A549 (cell line): ENCODE data around the gene TM7SF2. TPM values are rescaled to one million over a fixed set of nuclear protein-coding genes. Genes with fewer than 3 reads are reported as not detected.

Experiments
- ATAC-seq, 2 experiments: fragments of 200-7000 bp in 1 of 2; fragments of >200 bp in 1 of 2; cut with Nextera tagmentation in 1 of 2; cut with Tn5 transposase in 1 of 2; 3 replicates each; pipeline versions ENCODE4 v1.8.0 to v1.9.1; 2018 to 2020; ENCODE audit warnings: mild to moderate bottlenecking in 1 of 2, moderate library complexity in 1 of 2
- CTCF ChIA-PET: fragments of 300-600 bp; sonication (Branson Sonifier 250); formaldehyde crosslinking; extraction: SDS; loops from one replicate; lab custom pipeline; 2021; ENCODE audit warnings: antibody characterized with exemption, inconsistent platforms; lab: Yijun Ruan, JAX
- POLR2A ChIA-PET: fragments of 350-600 bp; formaldehyde crosslinking; extraction: SDS; loops from one replicate; lab custom pipeline; 2021; ENCODE audit warnings: antibody characterized with exemption, inconsistent platforms; lab: Yijun Ruan, JAX
- DNase-seq, 2 experiments: peaks; one replicate each; pipeline versions ENCODE4 v3.0.0 to v3.0.0-alpha.2; 2011 to 2016; ENCODE audit warnings: low read depth in 1 of 2, low spot score in 1 of 2
- FAIRE-seq: peaks from 2 replicates; lab custom pipeline; 2011; peaks lifted over from hg19 to GRCh38; lab: Jason Lieb, UNC
- H3K27ac ChIP-seq, 2 experiments: fragments of >200 bp; sonication (Bioruptor Twin); formaldehyde crosslinking; 3 replicates each; pipeline ENCODE4 v1.5.1; 2016 to 2017
- H3K4me1 ChIP-seq: fragments of >200 bp; sonication (Bioruptor Twin); formaldehyde crosslinking; 3 replicates; pipeline ENCODE4 v1.6.1; 2016
- H3K4me2 ChIP-seq: fragments of >200 bp; sonication (Bioruptor Twin); formaldehyde crosslinking; 3 replicates; pipeline ENCODE4 v1.6.1; 2016
- H3K4me3 ChIP-seq: fragments of >200 bp; sonication (Bioruptor Twin); formaldehyde crosslinking; 3 replicates; pipeline ENCODE4 v1.5.1; 2016
- H3K9me3 ChIP-seq: fragments of >200 bp; sonication (Bioruptor Twin); formaldehyde crosslinking; 3 replicates; pipeline ENCODE4 v1.6.1; 2016
- BHLHE40 ChIP-seq: IDR thresholded peaks from 2 replicates; pipeline ENCODE4 v1.6.1; 2012; ENCODE audit warnings: low read depth, low read length, inconsistent platforms
- CBX2 ChIP-seq: fragments of 200-600 bp; sonication (generic); IDR thresholded peaks from 2 replicates; pipeline ENCODE4 v1.6.1; 2016; ENCODE audit warnings: low read depth, mild to moderate bottlenecking, borderline replicate concordance
- CBX8 ChIP-seq: fragments of 200-600 bp; sonication (generic); IDR thresholded peaks from 2 replicates; pipeline ENCODE4 v1.6.1; 2016
- CHD2 ChIP-seq: fragments of 150-350 bp; IDR thresholded peaks from 2 replicates; pipeline ENCODE4 v1.6.1; 2014; ENCODE audit warnings: low read length; ENCODE audit not compliant: partially characterized antibody
- E2F6 ChIP-seq: IDR thresholded peaks from 2 replicates; pipeline ENCODE4 v1.6.1; 2012; ENCODE audit warnings: low read depth, borderline replicate concordance
- EHF ChIP-seq: fragments of 250-450 bp; sonication (Bioruptor Pico); IDR thresholded peaks from 2 replicates; pipeline ENCODE4 v1.5.0; 2020; ENCODE audit warnings: mild to moderate bottlenecking
- FOSB ChIP-seq: fragments of 250-450 bp; sonication (Bioruptor Pico); IDR thresholded peaks from 2 replicates; pipeline ENCODE4 v1.5.0; 2020; ENCODE audit warnings: mild to moderate bottlenecking, moderate library complexity
- FOXS1 ChIP-seq: fragments of 250-450 bp; sonication (Bioruptor Pico); IDR thresholded peaks from 2 replicates; pipeline ENCODE4 v1.5.0; 2020; ENCODE audit warnings: mild to moderate bottlenecking, moderate library complexity
- HES2 ChIP-seq: fragments of >200 bp; sonication (Bioruptor Twin); formaldehyde crosslinking; IDR thresholded peaks from 2 replicates; pipeline ENCODE4 v1.6.1; 2016
- HOXB13 ChIP-seq: fragments of 250-450 bp; sonication (Bioruptor Pico); IDR thresholded peaks from 2 replicates; pipeline ENCODE4 v1.5.0; 2020; ENCODE audit warnings: low read depth, mild to moderate bottlenecking, moderate library complexity
- HOXB5 ChIP-seq: fragments of 250-450 bp; sonication (Bioruptor Pico); IDR thresholded peaks from 2 replicates; pipeline ENCODE4 v1.5.0; 2020; ENCODE audit warnings: mild to moderate bottlenecking, moderate library complexity
- KDM1A ChIP-seq: fragments of 200-600 bp; sonication (generic); IDR thresholded peaks from 2 replicates; pipeline ENCODE4 v1.6.1; 2016; ENCODE audit warnings: low read depth, mild to moderate bottlenecking
- PBX3 ChIP-seq: IDR thresholded peaks from 2 replicates; pipeline ENCODE4 v1.6.1; 2012
- POLR2AphosphoS2 ChIP-seq: conservative IDR thresholded peaks from 2 replicates; pipeline ENCODE4 v1.6.1; 2012; ENCODE audit warnings: low read length, improper control_type of control experiment, inconsistent platforms
- RAD21 ChIP-seq, 2 experiments: fragments of >200 bp in 1 of 2; sonication (Bioruptor Twin) in 1 of 2; formaldehyde crosslinking in 1 of 2; IDR thresholded peaks in 1 of 2; conservative IDR thresholded peaks in 1 of 2; 2 replicates in 1 of 2; 3 replicates in 1 of 2; pipeline ENCODE4 v1.6.1; 2012 to 2018; ENCODE audit warnings: inconsistent platforms in 1 of 2
- RARB ChIP-seq: fragments of 250-450 bp; sonication (Bioruptor Pico); IDR thresholded peaks from 2 replicates; pipeline ENCODE4 v1.8.0; 2021; ENCODE audit warnings: mild to moderate bottlenecking, moderate library complexity
- RFX5 ChIP-seq: fragments of 450-650 bp; IDR thresholded peaks from 2 replicates; pipeline ENCODE4 v1.7.1; 2014; ENCODE audit warnings: antibody characterized with exemption, mild to moderate bottlenecking, moderate library complexity
- TP53 ChIP-seq: fragments of 250-450 bp; sonication (Bioruptor Pico); IDR thresholded peaks from 2 replicates; pipeline ENCODE4 v1.5.0; 2021; ENCODE audit warnings: mild to moderate bottlenecking, moderate library complexity
- ZC3H11A ChIP-seq: fragments of 450-650 bp; IDR thresholded peaks from 2 replicates; pipeline ENCODE4 v1.6.1; 2014; ENCODE audit warnings: antibody characterized with exemption, mild to moderate bottlenecking
- ZNF302 ChIP-seq: fragments of 250-450 bp; sonication (Bioruptor Pico); IDR thresholded peaks from 2 replicates; pipeline ENCODE4 v1.9.0; 2021; ENCODE audit warnings: inconsistent platforms, mild to moderate bottlenecking, moderate library complexity
- WGBS: methylation state at CpG from one replicate; pipeline ENCODE4 v1.1.6; 2017; ENCODE audit errors: missing lambda C conversion rate; 5-methylcytosine and 5-hydroxymethylcytosine counted together
- polyA plus RNA-seq, 4 experiments: library from polyadenylated mRNA; depleted of rRNA in 3 of 4; stranded (reverse); fragments of >200 nt; fragmentation: RNase III in 1 of 4; extraction: RNeasy Plus Mini Kit Qiagen cat#74134 plus additional on column Dnase treatment in 1 of 4; gene quantifications; 2 replicates in 3 of 4; 3 replicates in 1 of 4; pipeline ENCODE4 v1.2.3, GENCODE V29; 2011 to 2017
- TF ChIP-seq, protein P1 (sequence below): IDR thresholded peaks from 2 replicates; pipeline ENCODE4 v1.6.1; 2012
- TF ChIP-seq, protein P2 (sequence below): fragments of >200 bp; sonication (Bioruptor Twin); formaldehyde crosslinking; IDR thresholded peaks from 3 replicates; pipeline ENCODE4 v1.5.1; 2016

Gene TM7SF2
- polyA plus RNA-seq, 2 of the 4 experiments (the other 2 are of a cell fraction): 8.2 TPM

DNA sequence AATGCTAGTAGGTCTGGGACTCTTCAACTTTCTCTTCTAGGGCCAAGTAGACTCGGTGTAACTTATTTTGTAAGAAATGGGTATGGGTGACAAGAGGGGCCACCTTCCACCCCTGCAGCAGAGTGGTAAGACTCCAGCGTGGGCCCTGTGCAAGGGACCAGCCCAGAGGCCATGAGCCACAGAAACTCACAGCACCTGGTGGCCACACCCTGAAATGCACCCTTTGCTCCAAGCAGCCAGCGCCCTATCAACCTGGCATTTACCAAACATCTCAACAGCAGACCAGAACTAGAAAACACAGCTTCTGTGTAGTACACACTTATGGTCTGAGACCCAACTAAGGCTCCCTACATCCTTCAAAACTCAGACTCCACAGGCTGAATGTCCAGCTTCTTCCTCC is 33.5 kb upstream of the TM7SF2 start (continued):
- TF ChIP-seq BHLHE40 (no peak), ZC3H11A (no peak), HOXB13 (CRISPR knock-in tag) (no peak), HES2 (no peak), HOXB5 (CRISPR knock-in tag) (no peak), FOXS1 (no peak), RARB (CRISPR knock-in tag) (no peak), E2F6 (no peak), PBX3 (no peak), ZNF302 (CRISPR knock-in tag) (no peak), RAD21 (conservative IDR thresholded peaks at IDR 0.05 in 1 of 2, IDR thresholded peaks at IDR 0.05 in 1 of 2) (peak; percentile 41 to 48; a peak in 3 of 5 replicates), FOSB (no peak), POLR2AphosphoS2 (no peak), CBX8 (no peak)
- TF ChIP-seq, protein P1, sequence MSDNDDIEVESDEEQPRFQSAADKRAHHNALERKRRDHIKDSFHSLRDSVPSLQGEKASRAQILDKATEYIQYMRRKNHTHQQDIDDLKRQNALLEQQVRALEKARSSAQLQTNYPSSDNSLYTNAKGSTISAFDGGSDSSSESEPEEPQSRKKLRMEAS: no peak
- TF ChIP-seq, protein P2, sequence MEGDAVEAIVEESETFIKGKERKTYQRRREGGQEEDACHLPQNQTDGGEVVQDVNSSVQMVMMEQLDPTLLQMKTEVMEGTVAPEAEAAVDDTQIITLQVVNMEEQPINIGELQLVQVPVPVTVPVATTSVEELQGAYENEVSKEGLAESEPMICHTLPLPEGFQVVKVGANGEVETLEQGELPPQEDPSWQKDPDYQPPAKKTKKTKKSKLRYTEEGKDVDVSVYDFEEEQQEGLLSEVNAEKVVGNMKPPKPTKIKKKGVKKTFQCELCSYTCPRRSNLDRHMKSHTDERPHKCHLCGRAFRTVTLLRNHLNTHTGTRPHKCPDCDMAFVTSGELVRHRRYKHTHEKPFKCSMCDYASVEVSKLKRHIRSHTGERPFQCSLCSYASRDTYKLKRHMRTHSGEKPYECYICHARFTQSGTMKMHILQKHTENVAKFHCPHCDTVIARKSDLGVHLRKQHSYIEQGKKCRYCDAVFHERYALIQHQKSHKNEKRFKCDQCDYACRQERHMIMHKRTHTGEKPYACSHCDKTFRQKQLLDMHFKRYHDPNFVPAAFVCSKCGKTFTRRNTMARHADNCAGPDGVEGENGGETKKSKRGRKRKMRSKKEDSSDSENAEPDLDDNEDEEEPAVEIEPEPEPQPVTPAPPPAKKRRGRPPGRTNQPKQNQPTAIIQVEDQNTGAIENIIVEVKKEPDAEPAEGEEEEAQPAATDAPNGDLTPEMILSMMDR: peak; percentile 47

DNA sequence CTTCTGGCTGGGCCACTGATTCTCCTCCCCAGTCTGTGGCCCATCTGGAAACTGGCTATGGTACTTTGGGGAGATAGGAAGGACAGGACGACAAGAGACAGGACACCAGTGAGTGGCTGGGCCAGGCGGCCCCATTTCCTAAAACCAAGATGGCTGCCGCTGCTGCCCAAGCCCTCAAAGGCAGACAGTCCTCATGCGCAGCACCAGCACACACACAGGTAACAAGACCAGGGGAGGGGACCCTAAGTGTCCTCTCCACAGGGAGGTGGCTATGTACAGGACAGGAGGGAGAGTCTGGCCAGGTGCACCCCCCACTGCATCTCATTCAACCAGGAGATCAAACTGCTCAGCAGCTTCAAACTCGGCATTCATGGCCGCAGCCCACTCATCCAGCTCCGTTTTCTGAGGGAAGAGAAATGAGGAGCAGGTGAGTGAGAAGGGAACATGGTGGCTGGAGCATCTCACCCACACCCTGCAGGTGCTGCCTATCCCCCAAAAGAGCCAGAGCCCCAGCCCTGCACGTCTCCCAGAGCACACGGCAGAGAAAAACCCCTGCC is 32.8 kb upstream of the TM7SF2 start:
- no peak for DNase-seq
- 84% methylated on average over 9 of the region's 9 CpGs for WGBS
- no peak for ATAC-seq
- Histone ChIP-seq H3K27ac (peak overlapping the region in 1 of 2 experiments; percentile 22; a peak in 1 of 6 replicates), H3K4me1 (peaks cover 29% of the 10 kb centered on the region)
- no peak for FAIRE-seq
- TF ChIP-seq CBX8 (no peak), TP53 (CRISPR knock-in tag) (no peak), KDM1A (no peak), CBX2 (no peak), RFX5 (no peak), ZC3H11A (no peak)
- TF ChIP-seq, all 56 proteins: peak for 0
- CTCF ChIA-PET: interaction anchor here (0.5 to 5.5 kb wide), 19 partner anchors 9 to 1861 kb away, joined by 3 to 35 read pairs (median 4); partner anchors contain the start of genes ARL2, NAALADL1 and TM7SF2
- POLR2A ChIA-PET: no interaction called here
- no peak overlapping the region for H3K4me3 ChIP-seq
- no peaks in the 10 kb centered on the region for H3K9me3 ChIP-seq
- 0 out of 3 replicates have a peak overlapping the region, but pooled peaks have one; percentile 11 for H3K4me2 ChIP-seq

GRCh38 chr11:65083134-65083833 is 28.4 kb upstream of the TM7SF2 start:
- no peak for FAIRE-seq
- CTCF ChIA-PET: interaction anchor here (0.7 to 2.8 kb wide), 9 partner anchors 11 to 88 kb away, joined by 3 to 12 read pairs (median 4); partner anchors contain the start of genes ARL2, TM7SF2 and ZNHIT2

More at GRCh38 chr11:65083134-65083833, 28.4 kb upstream of the TM7SF2 start:
- Histone ChIP-seq H3K4me1 (peaks cover 32% of the 10 kb centered on the region), H3K9me3 (no peaks in the 10 kb centered on the region)
- TF ChIP-seq CHD2 (no peak), POLR2AphosphoS2 (no peak), FOSB (no peak), EHF (no peak), CBX2 (no peak)
- TF ChIP-seq, all 56 proteins: peak for 0
- ATAC-seq (peak; percentile 4 to 12; a peak in 3 of 6 replicates), DNase-seq (no peak)
- H3K27ac ChIP-seq: peak overlapping the region; percentile 85 to 90
- 2% methylated on average over 13 of the region's 13 CpGs for WGBS
- H3K4me2 ChIP-seq: peak overlapping the region; percentile 89
- H3K4me3 ChIP-seq: peak overlapping the region; percentile 82
- POLR2A ChIA-PET: no interaction called here
